HG03097 (cell line): ENCODE measurements around the gene AFMID.
A peak's percentile ranks its signal among the peaks of the same experiment; 100 is the strongest.
"Not testable (repeated sequence)": the region's sequence is repeated elsewhere in the genome, so short reads cannot be mapped to it uniquely, and the experiment has no call there.

Source experiments
- ATAC-seq: cut with Tn5 transposase; IDR thresholded peaks from one replicate; pipeline ENCODE4 v1.9.1; 2021; ENCODE audit not compliant: unreplicated experiment, low FRiP score

AFMID gene

GRCh38 chr17:78154903-78155811 is 32.0 kb upstream of the AFMID start:
- ATAC-seq: peak; percentile 51

GRCh38 chr17:78159575-78160158 is 27.5 kb upstream of the AFMID start:
- no peak for ATAC-seq

GRCh38 chr17:78163881-78164747 is 23.0 kb upstream of the AFMID start:
- no peak for ATAC-seq

GRCh38 chr17:78164748-78165607 is 22.2 kb upstream of the AFMID start:
- ATAC-seq: no peak

GRCh38 chr17:78166416-78166815 is 20.7 kb upstream of the AFMID start:
- ATAC-seq: no peak

- peak; percentile 42 for ATAC-seq
These were observed 18.8 kb upstream of the AFMID start, which contains the start of gene SYNGR2 for GRCh38 chr17:78168242-78168902. Gene SYNGR2, plus strand, starts transcription at chr17:78168581. Its CDS starts 36 bp downstream, at chr17:78168617.

GRCh38 chr17:78168903-78169793 is 18.0 kb upstream of the AFMID start:
- peak; percentile 11 for ATAC-seq

GRCh38 chr17:78170692-78171590 is 16.2 kb upstream of the AFMID start:
- no peak for ATAC-seq

GRCh38 chr17:78171591-78172248 is 15.4 kb upstream of the AFMID start:
- ATAC-seq: not testable (repeated sequence)

GRCh38 chr17:78172249-78173051 is 14.7 kb upstream of the AFMID start:
- no peak for ATAC-seq

GRCh38 chr17:78173097-78173715 is 14.0 kb upstream of the AFMID start:
- ATAC-seq: no peak

- ATAC-seq: no peak
These were observed 12.8 kb upstream of the AFMID start for GRCh38 chr17:78174346-78174869.

GRCh38 chr17:78174870-78175642 is 12.1 kb upstream of the AFMID start:
- ATAC-seq: no peak

- no peak for ATAC-seq
These were observed 11.6 kb upstream of the AFMID start for GRCh38 chr17:78175643-78175981.

- ATAC-seq: peak; percentile 35
These were observed 10.6 kb upstream of the AFMID start for GRCh38 chr17:78176548-78177025.
